Kidney (tissue), 14 donors: Measurements from ENCODE around the gene PGF. TPM values are rescaled to one million over a fixed set of nuclear protein-coding genes. Genes with fewer than 3 reads are reported as not detected.

Source experiments
- DNase-seq, 5 donors: peaks; one replicate each; pipeline ENCODE4 v3.0.0-alpha.2; 2013 to 2020
- FAIRE-seq: peaks from 2 replicates; lab custom pipeline; 2012; peaks lifted over from hg19 to GRCh38; lab: Jason Lieb, UNC
- H3K27ac ChIP-seq, 2 donors: one replicate each; pipeline ENCODE4 v1.7.0; 2013; ENCODE audit warnings: low read depth in 2 of 2, low read length in 2 of 2, inconsistent platforms in 1 of 2
- H3K27me3 ChIP-seq: one replicate; pipeline ENCODE4 v1.7.1; 2013; ENCODE audit warnings: low read length, inconsistent platforms; ENCODE audit not compliant: control insufficient read depth, insufficient read depth
- H3K36me3 ChIP-seq, 3 donors: one replicate each; pipeline versions ENCODE4 v1.7.0 to v1.7.1; 2013; ENCODE audit warnings: low read length in 3 of 3, control low read depth in 1 of 3, inconsistent platforms in 1 of 3; ENCODE audit not compliant: insufficient read depth in 3 of 3, control insufficient read depth in 2 of 3
- H3K4me1 ChIP-seq, 3 donors: one replicate each; pipeline versions ENCODE4 v1.7.0 to v1.7.1; 2013; ENCODE audit warnings: low read length in 3 of 3, inconsistent platforms in 1 of 3, low read depth in 1 of 3; ENCODE audit not compliant: control insufficient read depth in 2 of 3, insufficient read depth in 2 of 3
- H3K4me3 ChIP-seq, 3 donors: one replicate each; pipeline versions ENCODE4 v1.7.0 to v1.8.1; 2013; ENCODE audit warnings: low read length in 3 of 3, control low read depth in 1 of 3, inconsistent platforms in 1 of 3
- H3K9ac ChIP-seq, 3 donors: one replicate each; pipeline versions ENCODE4 v1.7.0 to v1.7.1; 2013; ENCODE audit warnings: low read length in 3 of 3, control low read depth in 1 of 3, inconsistent platforms in 1 of 3
- H3K9me3 ChIP-seq, 3 donors: one replicate each; pipeline versions ENCODE4 v1.7.0 to v1.7.1; 2013; ENCODE audit warnings: low read length in 3 of 3, control low read depth in 1 of 3, inconsistent platforms in 1 of 3; ENCODE audit not compliant: control insufficient read depth in 2 of 3, insufficient read depth in 1 of 3
- intact Hi-C: fragments of 100-400 bp; cut with DNase I; formaldehyde crosslinking; loops from one replicate; pipeline ENCODE4 v1.11.1; 2022
- polyA plus RNA-seq: library from polyadenylated mRNA; stranded (reverse); fragments of 350-450 nt; fragmentation: Illumina TruSeq; extraction: RNeasy Lipid Tissue Mini Kit (QIAGEN cat#74804); gene quantifications from one replicate; pipeline ENCODE4 v1.2.3, GENCODE V29; 2014; ENCODE audit warnings: low read depth, low replicate concordance; ENCODE audit not compliant: insufficient read depth
- total RNA-seq: library from RNA; stranded (reverse); fragmentation: NEBNext Ultra II Directional; extraction: Animal tissue kit (Norgen Biotek cat#: 25700); gene quantifications from one replicate; pipeline ENCODE4 v1.2.1, GENCODE V29; 2021
- TF ChIP-seq, protein P1 (sequence below): IDR thresholded peaks from 3 replicates; pipeline ENCODE4 v1.5.1; 2012; ENCODE audit warnings: mild to moderate bottlenecking, moderate library complexity, borderline replicate concordance; ENCODE audit not compliant: insufficient read depth; ENCODE audit errors: extremely low read depth
- donor health status: control.
- donor health status: control.
- donor health status: control.
- donor health status: control.
- donor health status: control.
- donor health status: DM: yes; HTN: yes; CAD: no.
- donor health status: Normal renal cell carcinoma (clear cell type).

Gene PGF
- total and polyA plus RNA-seq, 2 donors from 2014 or later = 9.3 to 12.1 TPM

DNA sequence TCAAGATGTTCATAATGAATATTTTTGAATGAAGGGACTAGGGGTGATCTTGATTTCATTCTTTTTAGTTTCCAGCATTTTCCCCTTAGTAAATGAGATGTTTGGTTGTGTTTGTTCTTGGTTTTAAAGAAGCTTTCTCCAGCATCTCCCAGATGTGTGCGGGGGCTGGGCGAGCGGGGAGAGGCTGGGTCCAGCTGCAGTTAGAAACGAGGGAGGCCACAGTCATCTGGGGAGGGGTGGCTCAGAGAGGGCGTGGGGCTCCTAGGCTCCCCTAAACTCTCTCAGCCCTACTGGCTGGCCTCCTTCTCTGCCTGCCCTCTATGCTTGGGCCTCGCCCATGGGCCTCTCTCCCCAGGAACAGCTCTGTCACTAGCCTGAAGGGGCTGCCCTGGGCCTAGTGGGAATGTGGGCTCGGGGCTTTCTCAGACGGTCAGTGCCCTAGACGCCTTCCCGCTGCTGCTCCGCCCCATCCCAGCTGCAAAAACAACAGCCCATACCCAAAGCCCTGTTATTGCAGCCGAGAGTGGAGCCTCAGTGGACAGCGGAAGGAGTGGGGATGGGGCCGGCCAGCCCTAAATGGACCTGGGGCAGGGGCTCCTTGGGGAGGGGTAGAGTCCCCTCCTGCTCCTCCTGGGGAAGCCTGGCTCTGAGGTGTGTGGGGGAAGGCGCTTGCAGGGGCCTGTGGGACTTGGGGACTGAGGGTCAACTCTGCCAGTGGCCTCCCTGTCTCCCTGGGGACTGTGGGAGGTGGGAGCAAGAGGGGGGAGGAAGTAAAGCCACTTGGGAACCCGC is 29.0 kb upstream of the PGF start:
- Histone ChIP-seq H3K4me3 (no peak overlapping the region), H3K27ac (no peak overlapping the region), H3K36me3 (no peaks in the 10 kb centered on the region), H3K9me3 (no peaks in the 10 kb centered on the region), H3K4me1 (peaks cover 0 to 4% (median 0%) of the 10 kb centered on the region in 3 donors), H3K27me3 (no peaks in the 10 kb centered on the region), H3K9ac (no peak overlapping the region)
- DNase-seq (peak in 2 of 5 donors; percentile 37 to 41), FAIRE-seq (no peak)
- intact Hi-C loops = no loop called here
- TF ChIP-seq, protein P1, sequence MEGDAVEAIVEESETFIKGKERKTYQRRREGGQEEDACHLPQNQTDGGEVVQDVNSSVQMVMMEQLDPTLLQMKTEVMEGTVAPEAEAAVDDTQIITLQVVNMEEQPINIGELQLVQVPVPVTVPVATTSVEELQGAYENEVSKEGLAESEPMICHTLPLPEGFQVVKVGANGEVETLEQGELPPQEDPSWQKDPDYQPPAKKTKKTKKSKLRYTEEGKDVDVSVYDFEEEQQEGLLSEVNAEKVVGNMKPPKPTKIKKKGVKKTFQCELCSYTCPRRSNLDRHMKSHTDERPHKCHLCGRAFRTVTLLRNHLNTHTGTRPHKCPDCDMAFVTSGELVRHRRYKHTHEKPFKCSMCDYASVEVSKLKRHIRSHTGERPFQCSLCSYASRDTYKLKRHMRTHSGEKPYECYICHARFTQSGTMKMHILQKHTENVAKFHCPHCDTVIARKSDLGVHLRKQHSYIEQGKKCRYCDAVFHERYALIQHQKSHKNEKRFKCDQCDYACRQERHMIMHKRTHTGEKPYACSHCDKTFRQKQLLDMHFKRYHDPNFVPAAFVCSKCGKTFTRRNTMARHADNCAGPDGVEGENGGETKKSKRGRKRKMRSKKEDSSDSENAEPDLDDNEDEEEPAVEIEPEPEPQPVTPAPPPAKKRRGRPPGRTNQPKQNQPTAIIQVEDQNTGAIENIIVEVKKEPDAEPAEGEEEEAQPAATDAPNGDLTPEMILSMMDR = no peak

DNA sequence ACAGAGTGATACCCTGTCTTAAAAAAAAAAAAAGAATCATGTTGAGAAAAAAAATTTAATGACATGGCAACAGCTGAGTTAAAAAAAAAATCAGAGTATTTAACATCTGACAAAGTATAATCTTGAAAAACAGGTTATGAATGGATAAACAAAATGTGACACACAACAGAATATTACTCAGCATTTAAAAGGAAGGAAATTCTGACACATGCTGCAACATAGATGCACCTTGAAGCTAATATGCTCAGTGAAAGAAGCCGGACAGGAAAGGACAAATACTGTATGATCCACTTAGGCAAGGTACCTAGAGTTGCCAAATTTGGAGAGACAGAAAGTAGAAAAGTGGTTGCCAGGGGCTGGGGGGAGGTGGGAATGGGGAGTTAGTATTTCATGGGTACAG is 27.9 kb upstream of the PGF start:
- H3K4me1 ChIP-seq = peaks cover 0 to 4% (median 0%) of the 10 kb centered on the region in 3 donors
- H3K27ac ChIP-seq = no peak overlapping the region
- H3K9ac ChIP-seq = no peak overlapping the region
- FAIRE-seq = no peak
- TF ChIP-seq, protein P1 = no peak
- DNase-seq = no peak
- no peaks in the 10 kb centered on the region for H3K9me3 ChIP-seq
- H3K27me3 ChIP-seq = no peaks in the 10 kb centered on the region
- intact Hi-C loops = no loop called here
- H3K36me3 ChIP-seq = no peaks in the 10 kb centered on the region
- H3K4me3 ChIP-seq = no peak overlapping the region

DNA sequence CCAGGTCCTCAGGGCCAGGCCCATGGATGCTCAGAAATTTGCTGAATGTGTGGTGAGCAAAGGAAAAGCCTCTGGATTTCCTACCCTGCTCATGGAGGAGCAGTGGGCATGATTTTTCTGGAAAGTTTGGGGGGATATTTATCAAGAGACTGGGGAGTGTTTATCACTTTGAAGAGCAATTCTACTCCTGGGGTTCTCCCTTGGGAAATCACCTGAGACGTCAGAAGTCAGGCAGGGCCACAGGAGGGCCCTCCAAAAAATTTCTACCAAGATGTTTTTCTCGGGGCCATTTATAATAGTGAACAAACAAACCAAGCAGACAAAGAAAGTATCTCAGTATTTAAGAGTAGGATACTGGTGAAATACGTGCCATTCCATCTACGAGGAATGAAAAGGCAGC is 27.3 kb upstream of the PGF start:
- no peak overlapping the region for H3K4me3 ChIP-seq
- TF ChIP-seq, protein P1 = no peak
- intact Hi-C loops = no loop called here
- H3K4me1 ChIP-seq = peaks cover 0 to 4% (median 0%) of the 10 kb centered on the region in 3 donors
- FAIRE-seq = no peak
- DNase-seq = no peak
- no peaks in the 10 kb centered on the region for H3K9me3 ChIP-seq
- no peak overlapping the region for H3K27ac ChIP-seq
- no peak overlapping the region for H3K9ac ChIP-seq
- no peaks in the 10 kb centered on the region for H3K36me3 ChIP-seq
- H3K27me3 ChIP-seq = no peaks in the 10 kb centered on the region
